ENCODE measurements around the gene ZSCAN25.
"Not testable (repeated sequence)": the region's sequence is repeated elsewhere in the genome, so short reads cannot be mapped to it uniquely, and the experiment has no call there.

The ZSCAN25 gene

GRCh38 chr7:99614495-99614894, 2.3 kb upstream of the ZSCAN25 start:
- H3K4me3 ChIP-seq (ENCODE audit: low read length) = no peak overlapping the region
- no peak for DNase-seq (ENCODE audit: low read depth, low spot score)

- DNase-seq (ENCODE audit: low read depth, low spot score) = no peak
- H3K4me3 ChIP-seq (ENCODE audit: low read length) = peak overlapping the region; percentile 96
Observed at GRCh38 chr7:99615989-99616358, 772 bp upstream of the ZSCAN25 start.

GRCh38 chr7:99617192-99617781, 541 bp downstream of the ZSCAN25 start:
- no peak for DNase-seq (ENCODE audit: low read depth, low spot score)
- peak overlapping the region; percentile 96 for H3K4me3 ChIP-seq (ENCODE audit: low read length)

- DNase-seq (ENCODE audit: low read depth, low spot score) = no peak
- H3K4me3 ChIP-seq (ENCODE audit: low read length) = no peak overlapping the region
Observed at GRCh38 chr7:99618726-99619125, 2.0 kb downstream of the ZSCAN25 start.

- H3K4me3 ChIP-seq (ENCODE audit: low read length) = no peak overlapping the region
- no peak for DNase-seq (ENCODE audit: low read depth, low spot score)
Observed at GRCh38 chr7:99619571-99620130, 2.9 kb downstream of the ZSCAN25 start.

GRCh38 chr7:99621271-99621670, 4.5 kb downstream of the ZSCAN25 start:
- DNase-seq (ENCODE audit: low read depth, low spot score) = no peak
- no peak overlapping the region for H3K4me3 ChIP-seq (ENCODE audit: low read length)

GRCh38 chr7:99622596-99622995, 5.8 kb downstream of the ZSCAN25 start:
- DNase-seq (ENCODE audit: low read depth, low spot score) = no peak
- H3K4me3 ChIP-seq (ENCODE audit: low read length) = no peak overlapping the region

GRCh38 chr7:99623091-99623693, 6.4 kb downstream of the ZSCAN25 start:
- H3K4me3 ChIP-seq (ENCODE audit: low read length) = no peak overlapping the region
- no peak for DNase-seq (ENCODE audit: low read depth, low spot score)

- DNase-seq (ENCODE audit: low read depth, low spot score) = peak; percentile 56
- H3K4me3 ChIP-seq (ENCODE audit: low read length) = peak overlapping the region; percentile 57
Observed at GRCh38 chr7:99623702-99624447, 7.1 kb downstream of the ZSCAN25 start.

GRCh38 chr7:99624484-99624883, 7.7 kb downstream of the ZSCAN25 start:
- H3K4me3 ChIP-seq (ENCODE audit: low read length) = peak overlapping the region; percentile 57
- peak; percentile 97 for DNase-seq (ENCODE audit: low read depth, low spot score)

- DNase-seq (ENCODE audit: low read depth, low spot score) = no peak
- peak overlapping the region; percentile 57 for H3K4me3 ChIP-seq (ENCODE audit: low read length)
Observed at GRCh38 chr7:99625321-99625720, 8.6 kb downstream of the ZSCAN25 start.

- H3K4me3 ChIP-seq (ENCODE audit: low read length) = no peak overlapping the region
- DNase-seq (ENCODE audit: low read depth, low spot score) = no peak
Observed at GRCh38 chr7:99625961-99626360, 9.2 kb downstream of the ZSCAN25 start.

GRCh38 chr7:99626661-99627060, 9.9 kb downstream of the ZSCAN25 start:
- H3K4me3 ChIP-seq (ENCODE audit: low read length) = no peak overlapping the region
- no peak for DNase-seq (ENCODE audit: low read depth, low spot score)

GRCh38 chr7:99627513-99627912, 10.8 kb downstream of the ZSCAN25 start:
- no peak overlapping the region for H3K4me3 ChIP-seq (ENCODE audit: low read length)
- DNase-seq (ENCODE audit: low read depth, low spot score) = no peak

GRCh38 chr7:99628471-99629465, 12.0 kb downstream of the ZSCAN25 start:
- no peak overlapping the region for H3K4me3 ChIP-seq (ENCODE audit: low read length)
- DNase-seq (ENCODE audit: low read depth, low spot score) = no peak

- H3K4me3 ChIP-seq (ENCODE audit: low read length) = no peak overlapping the region
- DNase-seq (ENCODE audit: low read depth, low spot score) = no peak
Observed at GRCh38 chr7:99629643-99630042, 12.9 kb downstream of the ZSCAN25 start.

- no peak overlapping the region for H3K4me3 ChIP-seq (ENCODE audit: low read length)
- no peak for DNase-seq (ENCODE audit: low read depth, low spot score)
Observed at GRCh38 chr7:99631295-99632109, 14.8 kb downstream of the ZSCAN25 start.

- not testable (repeated sequence) for H3K4me3 ChIP-seq (ENCODE audit: low read length); DNase-seq (ENCODE audit: low read depth, low spot score)
Observed at GRCh38 chr7:99637414-99637813, 20.7 kb downstream of the ZSCAN25 start.

Measured in Jurkat, Clone E6-1 (cell line).